NCI-H1436 (cell line): ENCODE data around the gene PCBP1.
A peak's percentile ranks its signal among the peaks of the same experiment; 100 is the strongest.
"Not testable (repeated sequence)": the region's sequence is repeated elsewhere in the genome, so short reads cannot be mapped to it uniquely, and the experiment has no call there.

ENCODE experiments used
- DNase-seq: peaks from one replicate; lab custom pipeline; 2025; lab: John Stamatoyannopoulos, UW

The PCBP1 gene

DNA sequence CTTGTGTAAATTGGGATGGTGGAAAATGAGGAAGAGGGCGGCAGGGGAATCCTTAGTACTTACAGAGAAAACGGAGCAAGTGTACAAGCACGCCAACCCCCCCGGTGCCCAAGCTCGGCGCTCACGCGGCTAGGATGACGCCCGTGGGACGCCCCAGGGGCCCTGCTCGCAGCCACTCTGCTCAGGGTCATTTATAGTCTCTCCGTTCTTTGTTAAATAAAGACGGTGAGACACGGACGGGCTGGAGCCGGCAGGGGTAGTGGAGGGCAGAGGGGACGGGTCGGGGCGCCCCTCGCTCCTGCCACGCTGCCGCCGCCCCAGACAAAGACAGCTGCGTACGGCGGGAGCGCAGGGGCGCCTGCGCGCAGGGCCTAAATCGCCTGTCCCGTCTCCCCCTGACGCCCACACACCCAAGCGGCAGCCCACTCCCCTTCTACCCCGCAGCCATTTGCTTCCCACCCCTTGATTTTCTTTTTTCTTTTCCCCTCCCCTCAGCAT is 37.8 kb downstream of the PCBP1 start:
- peak; percentile 78 for DNase-seq

DNA sequence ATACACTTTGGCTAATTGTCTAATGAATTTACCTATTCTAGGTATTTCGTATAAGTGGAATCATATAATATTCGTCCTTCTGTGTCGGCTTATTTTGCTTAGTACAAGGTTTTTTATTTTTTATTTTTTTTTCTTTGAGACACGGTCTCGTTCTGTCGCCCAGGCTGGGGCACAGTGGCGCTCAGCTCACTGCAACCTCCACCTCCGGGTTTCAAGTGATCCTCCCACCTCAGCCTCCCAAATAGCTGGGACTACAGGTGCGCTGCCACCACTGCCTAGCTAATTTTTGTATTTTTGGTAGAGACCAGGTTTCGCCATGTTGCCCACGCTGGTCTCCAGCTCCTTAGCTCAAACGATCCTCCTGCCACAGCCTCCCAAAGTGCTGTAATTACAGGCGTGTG is 38.2 kb downstream of the PCBP1 start:
- DNase-seq, result peak; percentile 43

DNA sequence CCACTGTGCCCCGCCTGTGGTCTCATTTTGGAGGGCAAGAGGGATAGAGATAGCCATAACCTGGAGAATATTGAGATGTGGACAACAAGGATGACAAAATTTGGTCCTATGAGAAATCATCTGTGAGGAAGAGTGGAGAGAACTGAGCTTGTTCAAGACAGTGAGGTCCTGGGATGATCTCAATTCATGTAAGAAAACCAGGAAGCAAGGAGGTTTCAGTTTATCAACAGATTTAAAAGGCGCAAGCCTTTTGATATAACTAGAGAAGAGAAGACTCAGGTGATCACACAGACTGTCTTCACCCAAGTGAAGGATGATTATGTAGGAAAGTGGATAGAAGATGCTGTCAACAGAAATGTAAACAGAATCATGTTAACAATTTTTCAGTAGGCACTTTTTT is 39.1 kb downstream of the PCBP1 start:
- no peak for DNase-seq

DNA sequence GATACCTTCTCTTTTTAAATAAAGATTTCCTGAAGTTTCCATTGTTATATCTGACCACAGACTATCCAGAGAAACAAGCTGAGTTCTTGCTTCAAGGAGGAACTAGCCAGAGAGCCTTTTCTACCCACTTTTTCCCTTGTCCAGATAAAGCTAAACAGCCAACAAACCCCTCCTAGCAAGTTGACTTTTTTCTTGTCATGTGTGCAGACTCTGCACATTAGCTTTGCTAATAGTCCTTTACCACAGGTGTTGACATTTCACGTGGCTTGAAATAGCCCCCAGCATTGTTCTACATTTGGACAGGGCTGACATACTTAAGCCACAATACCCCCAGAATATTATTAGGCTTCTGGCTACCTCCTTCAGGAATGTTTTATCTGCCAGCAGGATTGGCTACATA is 40.7 kb downstream of the PCBP1 start:
- DNase-seq, result no peak

DNA sequence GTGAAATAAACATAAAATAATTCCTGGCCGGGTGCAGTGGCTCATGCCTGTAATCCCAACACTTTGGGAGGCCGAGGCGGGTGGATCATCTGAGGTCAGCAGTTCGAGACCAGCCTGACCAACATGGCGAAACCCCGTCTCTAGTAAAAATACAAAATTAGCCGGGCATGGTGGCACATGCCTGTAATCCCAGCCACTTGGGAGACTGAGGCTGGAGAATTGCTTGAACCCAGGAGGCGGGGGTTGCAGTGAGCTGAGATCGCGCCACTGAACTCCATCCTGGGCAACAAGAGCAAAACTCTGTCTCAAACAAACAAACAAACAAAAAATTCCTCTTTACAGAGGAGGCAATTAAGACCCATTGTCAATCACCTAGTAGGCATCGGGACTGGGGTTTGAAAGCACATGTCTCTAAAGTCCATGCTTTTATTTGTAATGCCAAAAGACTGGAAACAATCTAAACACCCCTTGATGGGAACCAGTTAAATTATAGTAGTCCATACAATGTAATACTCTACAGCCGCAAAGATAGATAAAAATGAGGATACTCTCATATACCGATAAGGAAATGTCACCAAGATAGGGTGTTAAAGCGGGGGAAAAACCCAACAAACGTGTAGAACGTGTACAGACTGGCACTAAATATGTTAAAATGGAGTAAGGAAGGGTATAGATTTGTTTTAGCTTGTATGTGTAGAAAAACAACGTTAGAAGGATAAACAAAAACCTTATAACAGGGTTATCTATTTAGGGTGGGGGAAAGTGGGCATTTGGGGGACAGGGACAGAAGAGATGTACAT is 44.3 kb downstream of the PCBP1 start:
- DNase-seq, result not testable (repeated sequence)

DNA sequence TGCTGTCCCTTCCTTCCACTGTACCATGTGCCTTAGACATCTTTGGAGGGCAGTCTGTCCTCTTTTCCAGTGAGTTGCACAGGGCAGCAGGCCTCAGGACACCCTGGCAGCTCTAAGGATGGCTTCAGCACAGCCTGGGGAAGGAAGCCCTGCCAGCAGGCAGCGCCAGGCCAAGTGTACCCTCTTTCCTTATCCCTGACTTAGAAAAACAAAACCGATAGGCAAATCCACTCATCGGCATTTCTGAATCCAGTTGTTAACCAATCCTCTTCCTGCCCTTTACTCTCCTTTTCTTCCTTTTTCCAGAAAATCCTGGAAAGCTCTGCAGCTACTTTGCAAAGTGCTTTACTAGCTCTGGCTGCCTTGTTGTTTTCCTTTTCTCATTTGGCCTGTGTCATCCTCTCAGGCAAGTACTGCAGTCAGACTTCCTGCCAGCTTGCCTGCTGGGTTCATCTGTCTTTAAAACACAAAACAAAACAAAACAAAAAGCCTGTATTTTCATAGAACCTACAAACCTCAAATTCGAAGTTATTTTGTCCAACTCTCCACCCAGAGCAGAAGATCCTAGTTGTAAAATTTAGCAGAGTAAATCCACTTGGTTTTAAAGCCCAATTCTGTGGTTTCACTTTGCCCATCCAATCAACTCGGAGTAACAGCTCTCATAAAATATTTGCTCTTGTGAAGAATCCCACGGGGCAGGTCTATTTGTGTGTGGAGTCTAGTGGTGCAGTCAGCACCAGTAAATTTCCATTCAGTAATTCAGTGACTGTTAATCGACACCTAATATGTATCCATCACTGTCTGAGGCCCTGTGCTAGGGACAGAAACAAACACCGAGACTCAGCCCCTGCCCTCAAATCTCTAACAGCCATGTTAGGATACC is 45.2 kb downstream of the PCBP1 start:
- peak; percentile 92 for DNase-seq

DNA sequence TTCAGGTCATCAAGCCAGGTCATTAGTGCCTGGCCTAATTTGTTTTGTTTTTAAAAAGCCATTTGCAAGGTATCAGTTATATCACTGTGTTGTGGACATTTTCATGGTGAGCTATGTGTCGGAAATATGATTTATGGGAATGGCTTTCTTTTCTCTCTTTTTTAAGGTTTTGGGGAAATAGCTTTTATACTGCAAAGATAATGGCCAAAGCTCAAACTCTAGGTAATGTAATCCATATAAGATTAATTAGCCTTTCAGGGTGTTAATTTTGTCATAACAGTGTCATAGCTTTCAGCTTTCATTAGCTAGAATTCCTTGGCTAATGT is 45.8 kb downstream of the PCBP1 start:
- no peak for DNase-seq

DNA sequence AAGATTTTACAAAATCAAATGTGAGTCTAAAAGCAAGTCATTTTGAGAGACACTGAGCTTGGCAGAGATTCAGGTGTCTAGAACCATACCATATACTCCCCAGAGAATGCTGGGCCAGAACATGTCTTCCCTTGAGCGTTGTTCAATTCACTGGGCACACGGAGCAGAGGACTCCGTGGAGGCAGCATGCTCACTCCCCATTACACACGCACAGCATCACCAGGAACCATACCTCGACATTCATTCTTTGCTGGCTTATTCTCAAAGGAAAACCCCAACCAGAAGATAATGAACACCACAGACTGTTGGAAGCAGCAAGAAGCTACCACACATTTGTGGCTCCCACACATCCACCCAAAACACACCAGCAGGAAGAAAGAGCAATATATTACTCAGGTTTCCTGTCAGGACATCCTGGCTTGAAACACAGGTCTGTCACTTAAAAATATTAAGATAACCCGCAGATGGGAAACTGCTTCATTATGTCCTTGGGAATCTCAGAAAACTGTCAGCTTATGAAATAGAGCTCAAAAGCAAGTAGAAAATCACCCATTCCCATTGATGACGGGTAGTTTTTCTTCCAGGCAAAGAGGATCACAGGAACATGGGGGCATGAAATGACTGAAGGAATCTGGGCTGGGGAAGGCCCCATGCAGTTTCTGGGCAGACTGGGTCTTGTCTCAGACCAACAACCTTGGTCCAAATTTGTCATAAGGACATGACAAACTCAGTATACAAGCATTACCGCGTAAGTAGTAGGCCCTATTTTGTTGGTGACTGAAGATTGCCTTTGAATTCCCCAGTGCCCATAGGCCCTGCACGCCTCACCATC is 46.4 kb downstream of the PCBP1 start:
- peak; percentile 51 for DNase-seq

DNA sequence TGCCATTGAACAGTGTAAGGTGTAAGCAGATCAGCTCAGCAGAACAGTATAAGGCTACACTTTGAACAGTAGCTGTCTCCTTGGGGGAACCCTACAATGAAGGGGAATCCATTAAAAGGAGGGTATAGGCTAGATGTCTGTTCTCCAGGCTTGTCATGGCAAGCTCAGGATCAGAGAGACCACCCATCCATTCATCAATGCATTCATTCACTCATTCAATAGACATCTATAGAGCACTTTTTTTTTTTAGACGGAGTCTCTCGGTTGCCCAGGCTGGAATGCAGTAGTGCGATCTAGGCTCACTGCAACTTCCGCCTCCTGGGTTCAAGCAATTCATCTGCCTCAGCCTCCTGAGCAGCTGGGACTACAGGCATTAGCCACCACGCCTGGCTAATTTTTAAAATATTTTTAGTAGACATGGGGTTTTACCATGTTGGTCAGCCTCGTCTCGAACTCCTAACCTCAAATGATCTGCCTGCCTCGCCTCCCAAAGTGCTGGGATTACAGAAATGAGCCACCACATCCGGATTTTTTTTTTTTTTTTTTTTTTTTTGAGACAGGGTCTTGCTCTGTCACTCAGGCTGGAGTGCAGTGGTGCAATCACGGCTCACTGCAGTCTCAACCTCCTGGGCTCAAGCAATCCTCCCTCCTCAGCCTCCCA is 47.2 kb downstream of the PCBP1 start:
- not testable (repeated sequence) for DNase-seq
